H9 (cell line): Measurements from ENCODE around the gene MRPL28. TPM values are rescaled to one million over a fixed set of nuclear protein-coding genes. Genes with fewer than 3 reads are reported as not detected.

Experiments
- DNase-seq: peaks from one replicate; pipeline ENCODE4 v3.0.0-alpha.2; 2017
- H2AFZ ChIP-seq: one replicate; pipeline ENCODE4 v1.6.1; 2013; ENCODE audit warnings: mild to moderate bottlenecking, low read length, control low read depth, moderate library complexity
- H2AK5ac ChIP-seq: 2 replicates; pipeline ENCODE4 v1.6.1; 2013; ENCODE audit warnings: low read length, control low read depth, mixed read lengths; ENCODE audit not compliant: insufficient read length
- H2BK120ac ChIP-seq: one replicate; pipeline ENCODE4 v1.6.1; 2013; ENCODE audit warnings: low read depth, mild to moderate bottlenecking, low read length, control low read depth, inconsistent platforms; ENCODE audit not compliant: poor library complexity, severe bottlenecking
- H2BK12ac ChIP-seq: 2 replicates; pipeline ENCODE4 v1.6.1; 2013; ENCODE audit warnings: low read length, control low read depth, mixed read lengths, low read depth; ENCODE audit not compliant: insufficient read length
- H2BK15ac ChIP-seq: 2 replicates; pipeline ENCODE4 v1.6.1; 2013; ENCODE audit warnings: low read depth, low read length, control low read depth
- H2BK20ac ChIP-seq: one replicate; pipeline ENCODE4 v1.6.1; 2013; ENCODE audit warnings: low read depth, mild to moderate bottlenecking, low read length, control low read depth, inconsistent platforms; ENCODE audit not compliant: poor library complexity, severe bottlenecking
- H2BK5ac ChIP-seq: 2 replicates; pipeline ENCODE4 v1.6.1; 2013; ENCODE audit warnings: low read length, control low read depth, mixed read lengths; ENCODE audit not compliant: insufficient read length
- H3K14ac ChIP-seq: 2 replicates; pipeline ENCODE4 v1.6.1; 2013; ENCODE audit warnings: low read length, control low read depth; ENCODE audit not compliant: insufficient read depth
- H3K18ac ChIP-seq: 2 replicates; pipeline ENCODE4 v1.6.1; 2013; ENCODE audit warnings: low read depth, mild to moderate bottlenecking, mixed read lengths, low read length, control low read depth; ENCODE audit not compliant: insufficient read length
- H3K23ac ChIP-seq: 2 replicates; pipeline ENCODE4 v1.6.1; 2013; ENCODE audit warnings: low read length, control low read depth, mixed read lengths, low read depth; ENCODE audit not compliant: insufficient read length
- H3K23me2 ChIP-seq: 2 replicates; pipeline ENCODE4 v1.6.1; 2013; ENCODE audit warnings: low read depth, mild to moderate bottlenecking, mixed read lengths, low read length, control low read depth; ENCODE audit not compliant: insufficient read length, poor library complexity, severe bottlenecking
- H3K27ac ChIP-seq: 2 replicates; pipeline ENCODE4 v1.5.1; 2013; ENCODE audit warnings: low read length, control low read depth, mixed read lengths, low read depth; ENCODE audit not compliant: insufficient read length
- H3K27me3 ChIP-seq: 2 replicates; pipeline ENCODE4 v1.6.1; 2013; ENCODE audit warnings: low read length, control low read depth, inconsistent platforms; ENCODE audit not compliant: insufficient read depth
- H3K4ac ChIP-seq: 2 replicates; pipeline ENCODE4 v1.6.1; 2013; ENCODE audit warnings: low read depth, mild to moderate bottlenecking, control low read depth, inconsistent platforms, low read length, moderate library complexity
- H3K4me1 ChIP-seq: 2 replicates; pipeline ENCODE4 v1.6.1; 2013; ENCODE audit warnings: low read length, control low read depth, inconsistent platforms; ENCODE audit not compliant: insufficient read depth
- H3K4me2 ChIP-seq: 2 replicates; pipeline ENCODE4 v1.6.1; 2013; ENCODE audit warnings: low read length, control low read depth, mixed read lengths; ENCODE audit not compliant: insufficient read length, insufficient read depth
- H3K56ac ChIP-seq: 2 replicates; pipeline ENCODE4 v1.6.1; 2013; ENCODE audit warnings: low read depth, mild to moderate bottlenecking, mixed read lengths, low read length, control low read depth; ENCODE audit not compliant: insufficient read length
- H3K79me1 ChIP-seq: 2 replicates; pipeline ENCODE4 v1.6.1; 2013; ENCODE audit warnings: low read depth, mild to moderate bottlenecking, moderate library complexity, low read length, control low read depth, inconsistent platforms; ENCODE audit not compliant: insufficient read depth, poor library complexity, severe bottlenecking
- H3K79me2 ChIP-seq: 2 replicates; pipeline ENCODE4 v1.6.1; 2013; ENCODE audit warnings: low read length, control low read depth, inconsistent platforms; ENCODE audit not compliant: insufficient read depth
- H3K9ac ChIP-seq: 2 replicates; pipeline ENCODE4 v1.6.1; 2013; ENCODE audit warnings: low read length, control low read depth, mixed read lengths; ENCODE audit not compliant: insufficient read length; ENCODE audit errors: extremely low read depth
- H3K9me3 ChIP-seq: one replicate; pipeline ENCODE4 v1.6.1; 2013; ENCODE audit warnings: low read depth, low read length, inconsistent platforms; ENCODE audit not compliant: control insufficient read depth
- H3T11ph ChIP-seq: one replicate; pipeline ENCODE4 v1.6.1; 2013; ENCODE audit warnings: mild to moderate bottlenecking, low read length, control low read depth, inconsistent platforms
- H4K20me1 ChIP-seq: one replicate; pipeline ENCODE4 v1.6.1; 2013; ENCODE audit not compliant: control insufficient read depth, insufficient read length, insufficient read depth
- H4K5ac ChIP-seq: 2 replicates; pipeline ENCODE4 v1.6.1; 2013; ENCODE audit warnings: low read depth, mild to moderate bottlenecking, mixed read lengths, low read length, control low read depth; ENCODE audit not compliant: insufficient read length
- H4K8ac ChIP-seq: replicated peaks from 2 replicates; pipeline ENCODE4 v1.6.1; 2013; ENCODE audit warnings: low read length, control low read depth, mixed read lengths, low read depth; ENCODE audit not compliant: insufficient read length
- H4K91ac ChIP-seq: 2 replicates; pipeline ENCODE4 v1.6.1; 2013; ENCODE audit warnings: low read depth, mild to moderate bottlenecking, moderate library complexity, mixed read lengths, low read length, control low read depth; ENCODE audit not compliant: insufficient read length
- H3K27ac Mint-ChIP-seq, 3 experiments: 2 replicates in 2 of 3; 3 replicates in 1 of 3; pipeline ENCODE4 v1.8.0; 2020 to 2021; ENCODE audit warnings: mixed read lengths in 3 of 3, mild to moderate bottlenecking in 1 of 3, moderate library complexity in 1 of 3
- H3K27me3 Mint-ChIP-seq: 2 replicates; pipeline ENCODE4 v1.8.0; 2021; ENCODE audit warnings: low read depth, mild to moderate bottlenecking, moderate library complexity, mixed read lengths
- H3K36me3 Mint-ChIP-seq, 3 experiments: 2 replicates in 2 of 3; 3 replicates in 1 of 3; pipeline ENCODE4 v1.8.0; 2020 to 2021; ENCODE audit warnings: low read depth in 3 of 3, mixed read lengths in 3 of 3; ENCODE audit not compliant: insufficient read depth in 1 of 3
- H3K4me1 Mint-ChIP-seq, 2 experiments: 2 replicates each; pipeline ENCODE4 v1.8.0; 2020; ENCODE audit warnings: mixed read lengths in 2 of 2
- H3K4me3 Mint-ChIP-seq, 2 experiments: 2 replicates in 1 of 2; 3 replicates in 1 of 2; pipeline ENCODE4 v1.8.0; 2020 to 2021; ENCODE audit warnings: mild to moderate bottlenecking in 2 of 2, mixed read lengths in 2 of 2, moderate library complexity in 1 of 2
- H3K9me3 Mint-ChIP-seq, 2 experiments: 2 replicates in 1 of 2; 3 replicates in 1 of 2; pipeline ENCODE4 v1.8.0; 2020; ENCODE audit warnings: mild to moderate bottlenecking in 2 of 2, mixed read lengths in 2 of 2, moderate library complexity in 1 of 2
- CTCF ChIP-seq: fragments of 200-600 bp; sonication (generic); conservative IDR thresholded peaks from 3 replicates; pipeline ENCODE4 v1.8.0; 2021; ENCODE audit warnings: antibody characterized with exemption, mild to moderate bottlenecking
- WGBS: extraction: QIAGEN DNeasy Blood & Tissue Kit; methylation state at CpG from one replicate; pipeline ENCODE4 v1.1.7; 2013; ENCODE audit warnings: missing lambda C conversion rate, low lambda C conversion rate, mixed read lengths; ENCODE audit not compliant: insufficient read length; ENCODE audit errors: extremely low coverage; 5-methylcytosine and 5-hydroxymethylcytosine counted together
- total RNA-seq: library from RNA; stranded (reverse); gene quantifications from 2 replicates; pipeline ENCODE4 v1.2.1, GENCODE V29; 2021

MRPL28 gene
- total RNA-seq, 1 experiment from 2014 or later = 154 TPM

DNA sequence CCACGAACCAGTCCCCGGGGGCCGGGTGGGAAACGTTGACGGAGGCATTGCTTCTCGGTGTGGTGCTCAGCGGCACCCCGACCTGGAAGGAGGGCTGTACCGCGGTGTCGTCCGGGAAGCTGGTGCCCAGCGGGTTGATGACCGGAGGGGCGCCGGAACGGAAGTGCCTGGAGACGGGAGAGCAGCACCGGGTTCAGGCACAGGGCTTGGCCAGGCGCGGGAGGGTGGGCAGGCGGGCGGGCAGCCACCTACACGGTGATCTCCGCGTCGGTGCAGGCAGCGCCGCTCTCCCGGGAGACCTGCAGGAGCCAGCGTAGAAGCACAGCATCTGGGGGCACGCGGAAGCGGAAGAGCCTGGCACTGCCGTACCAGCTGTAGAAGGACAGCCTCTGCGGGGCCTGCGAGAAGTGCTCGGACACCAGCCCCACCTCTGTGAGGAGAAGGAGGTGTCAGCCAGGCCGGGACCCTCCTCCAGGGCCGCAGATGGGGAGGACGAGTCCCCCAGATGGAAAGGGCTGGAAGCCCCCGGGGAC is 7.1 kb upstream of the MRPL28 start:
- peaks cover 7 to 23% of the 10 kb centered on the region in 2 experiments for H3K4me1 Mint-ChIP-seq

More for the DNA sequence above, 7.1 kb upstream of the MRPL28 start:
- no peak overlapping the region for H3K18ac ChIP-seq
- H3K4me1 ChIP-seq = no peaks in the 10 kb centered on the region
- peaks cover 6% of the 10 kb centered on the region for H3K23me2 ChIP-seq
- Mint-ChIP-seq H3K4me3 (no peak overlapping the region), H3K9me3 (no peaks in the 10 kb centered on the region), H3K36me3 (peaks cover 5 to 39% (median 15%) of the 10 kb centered on the region in 3 experiments), H3K27me3 (peaks cover 1% of the 10 kb centered on the region; the same call in 1 of the 2 replicates), H3K27ac (no peak overlapping the region)
- H4K5ac ChIP-seq = no peak overlapping the region
- no CpG with 5 or more reads among the region's 42 CpGs for WGBS
- H2BK15ac ChIP-seq = no peak overlapping the region
- DNase-seq = no peak
- no peak overlapping the region for H3K27ac ChIP-seq
- H3K79me2 ChIP-seq = no peaks in the 10 kb centered on the region; the same call in 1 of the 2 replicates
- H3K4me2 ChIP-seq = no peak overlapping the region
- H3K9me3 ChIP-seq = no peaks in the 10 kb centered on the region
- no peak overlapping the region for H4K91ac ChIP-seq
- no peaks in the 10 kb centered on the region for H3K27me3 ChIP-seq
- H3K4ac ChIP-seq = no peak overlapping the region
- H3K23ac ChIP-seq = no peak overlapping the region
- H2BK5ac ChIP-seq = no peak overlapping the region
- H2BK20ac ChIP-seq = no peak overlapping the region
- no peak overlapping the region for H3T11ph ChIP-seq
- H2AK5ac ChIP-seq = no peak overlapping the region
- no peaks in the 10 kb centered on the region for H4K20me1 ChIP-seq
- H3K14ac ChIP-seq = no peak overlapping the region
- H2BK12ac ChIP-seq = no peak overlapping the region
- no peak overlapping the region for H4K8ac ChIP-seq
- TF ChIP-seq CTCF = no peak
- H3K56ac ChIP-seq = no peak overlapping the region
- no peak overlapping the region for H2AFZ ChIP-seq
- H3K79me1 ChIP-seq = no peaks in the 10 kb centered on the region
- no peak overlapping the region for H2BK120ac ChIP-seq
- no peak overlapping the region for H3K9ac ChIP-seq
